Epidermal melanocyte (primary cell): ENCODE results near the gene COL18A1.

Experiments
- DNase-seq: peaks from one replicate; pipeline ENCODE4 v3.0.0; 2011; ENCODE audit warnings: low spot score; ENCODE audit not compliant: insufficient read length

Gene COL18A1

GRCh38 chr21:45413922-45414321 is 9.0 kb downstream of the COL18A1 start:
- DNase-seq = no peak

GRCh38 chr21:45414396-45415187 is 9.6 kb downstream of the COL18A1 start:
- no peak for DNase-seq

GRCh38 chr21:45415188-45415942 is 10.4 kb downstream of the COL18A1 start:
- DNase-seq = no peak

GRCh38 chr21:45415943-45416611 is 11.1 kb downstream of the COL18A1 start:
- DNase-seq = no peak

- DNase-seq = no peak
Observed at GRCh38 chr21:45416620-45417019, 11.7 kb downstream of the COL18A1 start.

- no peak for DNase-seq
Observed at GRCh38 chr21:45417256-45417950, 12.4 kb downstream of the COL18A1 start.

GRCh38 chr21:45417951-45418300 is 13.0 kb downstream of the COL18A1 start:
- DNase-seq = no peak

GRCh38 chr21:45418301-45419071 is 13.5 kb downstream of the COL18A1 start:
- no peak for DNase-seq

GRCh38 chr21:45419162-45419561 is 14.2 kb downstream of the COL18A1 start:
- no peak for DNase-seq

- DNase-seq = no peak
Observed at GRCh38 chr21:45420061-45421041, 15.4 kb downstream of the COL18A1 start.

GRCh38 chr21:45421071-45421845 is 16.3 kb downstream of the COL18A1 start:
- no peak for DNase-seq

- DNase-seq = no peak
Observed at GRCh38 chr21:45421846-45422775, 17.1 kb downstream of the COL18A1 start.

GRCh38 chr21:45423201-45423955 is 18.4 kb downstream of the COL18A1 start:
- DNase-seq = no peak

GRCh38 chr21:45423968-45424853 is 19.2 kb downstream of the COL18A1 start:
- no peak for DNase-seq

GRCh38 chr21:45424854-45425795 is 20.2 kb downstream of the COL18A1 start:
- no peak for DNase-seq
